Measurements from ENCODE around the gene USP34. TPM values are rescaled to one million over a fixed set of nuclear protein-coding genes. Genes with fewer than 3 reads are reported as not detected.

The USP34 gene, protein sequence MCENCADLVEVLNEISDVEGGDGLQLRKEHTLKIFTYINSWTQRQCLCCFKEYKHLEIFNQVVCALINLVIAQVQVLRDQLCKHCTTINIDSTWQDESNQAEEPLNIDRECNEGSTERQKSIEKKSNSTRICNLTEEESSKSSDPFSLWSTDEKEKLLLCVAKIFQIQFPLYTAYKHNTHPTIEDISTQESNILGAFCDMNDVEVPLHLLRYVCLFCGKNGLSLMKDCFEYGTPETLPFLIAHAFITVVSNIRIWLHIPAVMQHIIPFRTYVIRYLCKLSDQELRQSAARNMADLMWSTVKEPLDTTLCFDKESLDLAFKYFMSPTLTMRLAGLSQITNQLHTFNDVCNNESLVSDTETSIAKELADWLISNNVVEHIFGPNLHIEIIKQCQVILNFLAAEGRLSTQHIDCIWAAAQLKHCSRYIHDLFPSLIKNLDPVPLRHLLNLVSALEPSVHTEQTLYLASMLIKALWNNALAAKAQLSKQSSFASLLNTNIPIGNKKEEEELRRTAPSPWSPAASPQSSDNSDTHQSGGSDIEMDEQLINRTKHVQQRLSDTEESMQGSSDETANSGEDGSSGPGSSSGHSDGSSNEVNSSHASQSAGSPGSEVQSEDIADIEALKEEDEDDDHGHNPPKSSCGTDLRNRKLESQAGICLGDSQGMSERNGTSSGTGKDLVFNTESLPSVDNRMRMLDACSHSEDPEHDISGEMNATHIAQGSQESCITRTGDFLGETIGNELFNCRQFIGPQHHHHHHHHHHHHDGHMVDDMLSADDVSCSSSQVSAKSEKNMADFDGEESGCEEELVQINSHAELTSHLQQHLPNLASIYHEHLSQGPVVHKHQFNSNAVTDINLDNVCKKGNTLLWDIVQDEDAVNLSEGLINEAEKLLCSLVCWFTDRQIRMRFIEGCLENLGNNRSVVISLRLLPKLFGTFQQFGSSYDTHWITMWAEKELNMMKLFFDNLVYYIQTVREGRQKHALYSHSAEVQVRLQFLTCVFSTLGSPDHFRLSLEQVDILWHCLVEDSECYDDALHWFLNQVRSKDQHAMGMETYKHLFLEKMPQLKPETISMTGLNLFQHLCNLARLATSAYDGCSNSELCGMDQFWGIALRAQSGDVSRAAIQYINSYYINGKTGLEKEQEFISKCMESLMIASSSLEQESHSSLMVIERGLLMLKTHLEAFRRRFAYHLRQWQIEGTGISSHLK (N-terminal part only)
- 173 and 190 TPM in 2 replicates for total RNA-seq

DNA sequence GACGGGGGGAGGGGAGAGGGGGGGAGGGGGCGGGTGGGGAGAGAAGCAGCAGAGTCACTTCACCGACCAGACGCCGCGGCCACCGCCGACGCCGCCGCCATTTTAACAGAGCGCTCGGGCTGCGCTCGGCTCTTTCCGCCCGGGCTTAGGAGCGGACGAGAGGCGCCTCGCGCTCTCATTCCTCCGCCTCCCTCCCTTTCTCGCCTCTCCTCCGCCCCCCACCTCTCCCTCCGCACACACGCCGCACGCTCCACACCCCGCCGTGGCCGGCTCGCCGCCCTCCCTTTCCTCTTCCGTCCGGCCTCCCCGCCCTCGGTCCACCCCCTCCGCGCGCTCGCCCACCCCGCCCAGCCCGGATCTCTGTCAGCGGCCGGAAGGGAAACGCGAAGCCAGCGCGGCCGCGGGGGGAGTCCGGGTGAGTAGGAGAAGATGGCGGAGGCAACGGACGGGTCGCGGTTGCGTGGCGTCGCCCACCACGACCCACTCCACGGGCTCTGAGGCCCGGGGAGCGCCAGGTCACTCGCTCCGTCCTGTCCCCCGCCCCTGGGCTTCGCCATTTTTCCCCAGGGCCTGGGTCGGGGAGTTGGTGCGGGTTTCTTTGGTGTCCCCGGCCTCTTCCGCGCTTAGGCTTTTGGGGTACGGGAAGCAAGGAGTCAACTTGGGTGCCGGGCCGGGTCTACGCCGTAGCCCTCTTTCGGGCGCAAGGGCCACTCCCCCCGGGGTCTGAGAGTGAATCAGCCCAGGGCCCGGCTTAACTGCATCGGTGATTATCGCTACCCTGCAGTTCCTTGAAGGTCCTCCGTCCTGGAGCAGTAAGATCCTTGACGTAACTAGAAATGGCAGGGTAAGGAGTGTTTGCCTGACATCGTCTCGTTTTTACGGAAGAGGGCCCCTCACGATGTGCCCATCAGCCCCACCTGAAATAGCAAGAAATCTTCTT lies at the start of gene USP34:
Gene USP34, minus strand, starts transcription at position 123 of the 940 bp plus-strand sequence. CDS start 395 bp downstream, outside the sequence.

GRCh38 chr2:61161888-61162287 lies 309.0 kb downstream of the USP34 start, which contains the start of gene C2orf74:
Gene C2orf74 (plus strand): TSS chr2:61162188. CDS start chr2:61162515, 327 bp downstream.

Small RNAs within 50 kb of the gene (small RNA-seq; reads per million reads assigned to genes)
- 0.35 reads per million for gene SNORA70B

Other genes starting within 250 kb of the USP34 start
- 344 and 371 TPM in 2 replicates for gene XPO1, start 67.3 kb upstream of the USP34 start, total RNA-seq